Measurements from ENCODE around the gene CHIT1.

DNA sequence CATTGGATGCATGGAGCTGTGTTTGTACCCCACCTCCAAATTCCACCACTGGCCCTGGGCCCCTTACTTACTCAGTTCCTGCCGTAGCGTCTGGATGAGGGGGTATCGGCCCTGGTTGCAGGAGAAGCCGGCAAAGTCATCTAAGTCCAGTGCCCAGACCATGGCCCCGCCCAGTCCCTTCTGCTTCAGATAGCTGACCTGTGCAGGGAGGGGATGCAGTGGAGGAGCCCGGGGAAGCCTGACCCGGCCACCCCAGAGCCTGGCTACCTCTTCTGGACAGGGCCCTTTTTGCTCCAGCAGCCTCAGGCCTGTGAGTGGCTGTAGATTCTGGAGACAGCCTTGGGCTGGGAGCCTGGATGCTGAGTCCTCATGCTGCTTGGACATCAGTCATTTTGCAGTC lies 11.8 kb downstream of the CHIT1 start:
- TF ChIP-seq EP300 (conservative IDR thresholded peaks at IDR 0.05; ENCODE audit: poor library complexity, severe bottlenecking) (no peak), POLR2AphosphoS5 (IDR thresholded peaks at IDR 0.05) (no peak), TAF1 (IDR thresholded peaks at IDR 0.05; ENCODE audit: low read depth) (no peak)
- TF ChIP-seq, protein P1, sequence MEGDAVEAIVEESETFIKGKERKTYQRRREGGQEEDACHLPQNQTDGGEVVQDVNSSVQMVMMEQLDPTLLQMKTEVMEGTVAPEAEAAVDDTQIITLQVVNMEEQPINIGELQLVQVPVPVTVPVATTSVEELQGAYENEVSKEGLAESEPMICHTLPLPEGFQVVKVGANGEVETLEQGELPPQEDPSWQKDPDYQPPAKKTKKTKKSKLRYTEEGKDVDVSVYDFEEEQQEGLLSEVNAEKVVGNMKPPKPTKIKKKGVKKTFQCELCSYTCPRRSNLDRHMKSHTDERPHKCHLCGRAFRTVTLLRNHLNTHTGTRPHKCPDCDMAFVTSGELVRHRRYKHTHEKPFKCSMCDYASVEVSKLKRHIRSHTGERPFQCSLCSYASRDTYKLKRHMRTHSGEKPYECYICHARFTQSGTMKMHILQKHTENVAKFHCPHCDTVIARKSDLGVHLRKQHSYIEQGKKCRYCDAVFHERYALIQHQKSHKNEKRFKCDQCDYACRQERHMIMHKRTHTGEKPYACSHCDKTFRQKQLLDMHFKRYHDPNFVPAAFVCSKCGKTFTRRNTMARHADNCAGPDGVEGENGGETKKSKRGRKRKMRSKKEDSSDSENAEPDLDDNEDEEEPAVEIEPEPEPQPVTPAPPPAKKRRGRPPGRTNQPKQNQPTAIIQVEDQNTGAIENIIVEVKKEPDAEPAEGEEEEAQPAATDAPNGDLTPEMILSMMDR (IDR thresholded peaks at IDR 0.05; ENCODE audit: poor library complexity, severe bottlenecking) = no peak
